GM12878 (cell line): ENCODE data around the gene POR. TPM values are rescaled to one million over a fixed set of nuclear protein-coding genes. Genes with fewer than 3 reads are reported as not detected.

ENCODE experiments used
- CBFB ChIP-seq: IDR thresholded peaks from 2 replicates; pipeline ENCODE4 v1.6.1; 2016; ENCODE audit warnings: antibody characterized with exemption, low read depth
- CHD1 ChIP-seq: IDR thresholded peaks from 2 replicates; pipeline ENCODE4 v1.6.1; 2012; ENCODE audit warnings: low read depth, low read length, improper control_type of control experiment
- CHD4 ChIP-seq: fragments of 200-600 bp; sonication (generic); IDR thresholded peaks from 2 replicates; pipeline ENCODE4 v1.6.1; 2016; ENCODE audit warnings: mild to moderate bottlenecking
- CREB1 ChIP-seq: IDR thresholded peaks from 2 replicates; pipeline ENCODE4 v1.6.1; 2012; ENCODE audit warnings: low read depth, mild to moderate bottlenecking, inconsistent platforms
- CUX1 ChIP-seq: IDR thresholded peaks from 2 replicates; pipeline ENCODE4 v1.6.1; 2012; ENCODE audit warnings: improper control_type of control experiment, low read depth, low read length; ENCODE audit not compliant: insufficient replicate concordance
- IKZF2 ChIP-seq, 2 experiments: fragments of 450-650 bp; IDR thresholded peaks; 2 replicates each; pipeline ENCODE4 v1.6.1; 2017; ENCODE audit warnings: mild to moderate bottlenecking in 2 of 2, moderate library complexity in 2 of 2
- KDM1A ChIP-seq: fragments of 200-600 bp; sonication (generic); IDR thresholded peaks from 2 replicates; pipeline ENCODE4 v1.6.1; 2016; ENCODE audit warnings: borderline replicate concordance
- LARP7 ChIP-seq: fragments of 450-650 bp; IDR thresholded peaks from 2 replicates; pipeline ENCODE4 v1.6.1; 2017; ENCODE audit warnings: mild to moderate bottlenecking
- NFIC ChIP-seq: IDR thresholded peaks from 2 replicates; pipeline ENCODE4 v1.6.1; 2012; ENCODE audit warnings: low read depth, mild to moderate bottlenecking, inconsistent platforms, low read length, moderate library complexity
- PKNOX1 ChIP-seq: fragments of 450-650 bp; IDR thresholded peaks from 2 replicates; pipeline ENCODE4 v1.6.1; 2016; ENCODE audit warnings: mild to moderate bottlenecking
- PML ChIP-seq: IDR thresholded peaks from 2 replicates; pipeline ENCODE4 v1.6.1; 2012; ENCODE audit warnings: low read length, inconsistent platforms
- RUNX3 ChIP-seq: IDR thresholded peaks from 2 replicates; pipeline ENCODE4 v1.6.1; 2012; ENCODE audit warnings: low read length, inconsistent platforms
- TCF12 ChIP-seq: IDR thresholded peaks from 2 replicates; pipeline ENCODE4 v1.6.1; 2011; ENCODE audit warnings: low read depth, mild to moderate bottlenecking, low read length
- ZBED1 ChIP-seq: IDR thresholded peaks from 2 replicates; pipeline ENCODE4 v1.6.1; 2016; ENCODE audit warnings: borderline replicate concordance
- ZNF207 ChIP-seq: fragments of 450-650 bp; IDR thresholded peaks from 2 replicates; pipeline ENCODE4 v1.6.1; 2014; ENCODE audit warnings: antibody characterized with exemption, mild to moderate bottlenecking, borderline replicate concordance
- polyA plus RNA-seq, 11 experiments: library from polyadenylated mRNA; depleted of rRNA in 4 of 11; unstranded in 6 of 11; stranded (reverse) in 5 of 11; fragments of >200 nt; fragmentation: Nextera tagmentation in 4 of 11; fragmentation: Illumina TruSeq in 1 of 11; extraction: Ambion mirVana in 4 of 11; extraction: Trizol in 1 of 11; gene quantifications; 1 replicate in 1 of 11; 2 replicates in 10 of 11; pipeline versions ENCODE4 v1.2.1 to v1.2.3, GENCODE V29; 2011 to 2016; ENCODE audit warnings: inconsistent platforms in 2 of 11, missing spikeins in 2 of 11, low read depth in 1 of 11
- total RNA-seq, 4 experiments: library from RNA; depleted of rRNA in 3 of 4; stranded (reverse); fragments of >200 nt in 3 of 4; fragmentation: Illumina TruSeq in 1 of 4; extraction: Trizol in 1 of 4; gene quantifications; 2 replicates each; pipeline versions ENCODE4 v1.2.1 to v1.2.3, GENCODE V29; 2013 to 2021
- TF ChIP-seq, protein P1 (sequence below): fragments of 450-650 bp; formaldehyde crosslinking; IDR thresholded peaks from 2 replicates; pipeline ENCODE4 v1.5.0; 2022; ENCODE audit warnings: mild to moderate bottlenecking, missing genetic modification characterization
- TF ChIP-seq, protein P2 (sequence below): fragments of 450-650 bp; IDR thresholded peaks from 2 replicates; pipeline ENCODE4 v1.6.1; 2016; ENCODE audit warnings: mild to moderate bottlenecking, moderate library complexity, borderline replicate concordance

The POR gene
- total and polyA plus RNA-seq, 10 of the 15 experiments (the other 5 are each of a cell fraction or from before 2014, with no cell fraction given) = 2.2 to 75.8 (median 35.9) TPM

- TF ChIP-seq CUX1 (no peak), ZBED1 (no peak), LARP7 (peak; percentile 81), CHD4 (no peak), KDM1A (no peak), NFIC (no peak), CHD1 (peak; percentile 100), CREB1 (peak; percentile 78), RUNX3 (peak; percentile 79), ZNF207 (peak; percentile 98), IKZF2 (IDR thresholded peaks at IDR 0.05) (peak; percentile 35 to 36; a peak in 2 of 4 replicates), CBFB (peak; percentile 66), TCF12 (peak; percentile 86; the same call in 1 of the 2 replicates), PKNOX1 (no peak), PML (peak; percentile 99)
- TF ChIP-seq, protein P1, sequence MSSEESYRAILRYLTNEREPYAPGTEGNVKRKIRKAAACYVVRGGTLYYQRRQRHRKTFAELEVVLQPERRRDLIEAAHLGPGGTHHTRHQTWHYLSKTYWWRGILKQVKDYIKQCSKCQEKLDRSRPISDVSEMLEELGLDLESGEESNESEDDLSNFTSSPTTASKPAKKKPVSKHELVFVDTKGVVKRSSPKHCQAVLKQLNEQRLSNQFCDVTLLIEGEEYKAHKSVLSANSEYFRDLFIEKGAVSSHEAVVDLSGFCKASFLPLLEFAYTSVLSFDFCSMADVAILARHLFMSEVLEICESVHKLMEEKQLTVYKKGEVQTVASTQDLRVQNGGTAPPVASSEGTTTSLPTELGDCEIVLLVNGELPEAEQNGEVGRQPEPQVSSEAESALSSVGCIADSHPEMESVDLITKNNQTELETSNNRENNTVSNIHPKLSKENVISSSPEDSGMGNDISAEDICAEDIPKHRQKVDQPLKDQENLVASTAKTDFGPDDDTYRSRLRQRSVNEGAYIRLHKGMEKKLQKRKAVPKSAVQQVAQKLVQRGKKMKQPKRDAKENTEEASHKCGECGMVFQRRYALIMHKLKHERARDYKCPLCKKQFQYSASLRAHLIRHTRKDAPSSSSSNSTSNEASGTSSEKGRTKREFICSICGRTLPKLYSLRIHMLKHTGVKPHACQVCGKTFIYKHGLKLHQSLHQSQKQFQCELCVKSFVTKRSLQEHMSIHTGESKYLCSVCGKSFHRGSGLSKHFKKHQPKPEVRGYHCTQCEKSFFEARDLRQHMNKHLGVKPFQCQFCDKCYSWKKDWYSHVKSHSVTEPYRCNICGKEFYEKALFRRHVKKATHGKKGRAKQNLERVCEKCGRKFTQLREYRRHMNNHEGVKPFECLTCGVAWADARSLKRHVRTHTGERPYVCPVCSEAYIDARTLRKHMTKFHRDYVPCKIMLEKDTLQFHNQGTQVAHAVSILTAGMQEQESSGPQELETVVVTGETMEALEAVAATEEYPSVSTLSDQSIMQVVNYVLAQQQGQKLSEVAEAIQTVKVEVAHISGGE (CRISPR knock-in tag) = no peak
- TF ChIP-seq, protein P2, sequence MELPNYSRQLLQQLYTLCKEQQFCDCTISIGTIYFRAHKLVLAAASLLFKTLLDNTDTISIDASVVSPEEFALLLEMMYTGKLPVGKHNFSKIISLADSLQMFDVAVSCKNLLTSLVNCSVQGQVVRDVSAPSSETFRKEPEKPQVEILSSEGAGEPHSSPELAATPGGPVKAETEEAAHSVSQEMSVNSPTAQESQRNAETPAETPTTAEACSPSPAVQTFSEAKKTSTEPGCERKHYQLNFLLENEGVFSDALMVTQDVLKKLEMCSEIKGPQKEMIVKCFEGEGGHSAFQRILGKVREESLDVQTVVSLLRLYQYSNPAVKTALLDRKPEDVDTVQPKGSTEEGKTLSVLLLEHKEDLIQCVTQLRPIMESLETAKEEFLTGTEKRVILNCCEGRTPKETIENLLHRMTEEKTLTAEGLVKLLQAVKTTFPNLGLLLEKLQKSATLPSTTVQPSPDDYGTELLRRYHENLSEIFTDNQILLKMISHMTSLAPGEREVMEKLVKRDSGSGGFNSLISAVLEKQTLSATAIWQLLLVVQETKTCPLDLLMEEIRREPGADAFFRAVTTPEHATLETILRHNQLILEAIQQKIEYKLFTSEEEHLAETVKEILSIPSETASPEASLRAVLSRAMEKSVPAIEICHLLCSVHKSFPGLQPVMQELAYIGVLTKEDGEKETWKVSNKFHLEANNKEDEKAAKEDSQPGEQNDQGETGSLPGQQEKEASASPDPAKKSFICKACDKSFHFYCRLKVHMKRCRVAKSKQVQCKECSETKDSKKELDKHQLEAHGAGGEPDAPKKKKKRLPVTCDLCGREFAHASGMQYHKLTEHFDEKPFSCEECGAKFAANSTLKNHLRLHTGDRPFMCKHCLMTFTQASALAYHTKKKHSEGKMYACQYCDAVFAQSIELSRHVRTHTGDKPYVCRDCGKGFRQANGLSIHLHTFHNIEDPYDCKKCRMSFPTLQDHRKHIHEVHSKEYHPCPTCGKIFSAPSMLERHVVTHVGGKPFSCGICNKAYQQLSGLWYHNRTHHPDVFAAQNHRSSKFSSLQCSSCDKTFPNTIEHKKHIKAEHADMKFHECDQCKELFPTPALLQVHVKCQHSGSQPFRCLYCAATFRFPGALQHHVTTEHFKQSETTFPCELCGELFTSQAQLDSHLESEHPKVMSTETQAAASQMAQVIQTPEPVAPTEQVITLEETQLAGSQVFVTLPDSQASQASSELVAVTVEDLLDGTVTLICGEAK = no peak; the same call in 1 of the 2 replicates
These were observed at the start of gene POR (continued) for GRCh38 chr7:75914655-75915415.
